Stimulated activated CD4-positive, alpha-beta T cell treated with anti-CD3 and anti-CD28 coated beads, Interleukin-2, amount 100 ng/mL, for 4 hours (primary cell): Measurements from ENCODE around the gene MESD.

Experiments used
- DNase-seq: peaks from one replicate; pipeline ENCODE4 v3.0.0-alpha.2; 2020; ENCODE audit warnings: low read depth

MESD gene

GRCh38 chr15:80904998-80905397 is 84.6 kb downstream of the MESD start:
- DNase-seq: no peak

- DNase-seq: no peak
Measured at GRCh38 chr15:80902298-80902801, 87.3 kb downstream of the MESD start.

GRCh38 chr15:80898040-80898439 is 91.6 kb downstream of the MESD start:
- DNase-seq: no peak
